Astrocyte (in vitro differentiated cells and primary cell): ENCODE results near the gene LCN2.

Source experiments
- EZH2 ChIP-seq: IDR thresholded peaks from 2 replicates; pipeline ENCODE4 v1.6.1; 2012; ENCODE audit warnings: mild to moderate bottlenecking, low read length, inconsistent platforms; ENCODE audit not compliant: insufficient read depth
- TF ChIP-seq, protein P1 (sequence below): IDR thresholded peaks from 2 replicates; pipeline ENCODE4 v1.5.1; 2011; ENCODE audit warnings: low read depth, mild to moderate bottlenecking, inconsistent platforms, low read length, moderate library complexity; ENCODE audit not compliant: insufficient read depth

- no peak for TF ChIP-seq EZH2
- TF ChIP-seq, protein P1, sequence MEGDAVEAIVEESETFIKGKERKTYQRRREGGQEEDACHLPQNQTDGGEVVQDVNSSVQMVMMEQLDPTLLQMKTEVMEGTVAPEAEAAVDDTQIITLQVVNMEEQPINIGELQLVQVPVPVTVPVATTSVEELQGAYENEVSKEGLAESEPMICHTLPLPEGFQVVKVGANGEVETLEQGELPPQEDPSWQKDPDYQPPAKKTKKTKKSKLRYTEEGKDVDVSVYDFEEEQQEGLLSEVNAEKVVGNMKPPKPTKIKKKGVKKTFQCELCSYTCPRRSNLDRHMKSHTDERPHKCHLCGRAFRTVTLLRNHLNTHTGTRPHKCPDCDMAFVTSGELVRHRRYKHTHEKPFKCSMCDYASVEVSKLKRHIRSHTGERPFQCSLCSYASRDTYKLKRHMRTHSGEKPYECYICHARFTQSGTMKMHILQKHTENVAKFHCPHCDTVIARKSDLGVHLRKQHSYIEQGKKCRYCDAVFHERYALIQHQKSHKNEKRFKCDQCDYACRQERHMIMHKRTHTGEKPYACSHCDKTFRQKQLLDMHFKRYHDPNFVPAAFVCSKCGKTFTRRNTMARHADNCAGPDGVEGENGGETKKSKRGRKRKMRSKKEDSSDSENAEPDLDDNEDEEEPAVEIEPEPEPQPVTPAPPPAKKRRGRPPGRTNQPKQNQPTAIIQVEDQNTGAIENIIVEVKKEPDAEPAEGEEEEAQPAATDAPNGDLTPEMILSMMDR = no peak
Measured at GRCh38 chr9:128115187-128116103, 33.8 kb upstream of the LCN2 start.
